ENCODE data around the gene CCDC88C.

CCDC88C gene

DNA sequence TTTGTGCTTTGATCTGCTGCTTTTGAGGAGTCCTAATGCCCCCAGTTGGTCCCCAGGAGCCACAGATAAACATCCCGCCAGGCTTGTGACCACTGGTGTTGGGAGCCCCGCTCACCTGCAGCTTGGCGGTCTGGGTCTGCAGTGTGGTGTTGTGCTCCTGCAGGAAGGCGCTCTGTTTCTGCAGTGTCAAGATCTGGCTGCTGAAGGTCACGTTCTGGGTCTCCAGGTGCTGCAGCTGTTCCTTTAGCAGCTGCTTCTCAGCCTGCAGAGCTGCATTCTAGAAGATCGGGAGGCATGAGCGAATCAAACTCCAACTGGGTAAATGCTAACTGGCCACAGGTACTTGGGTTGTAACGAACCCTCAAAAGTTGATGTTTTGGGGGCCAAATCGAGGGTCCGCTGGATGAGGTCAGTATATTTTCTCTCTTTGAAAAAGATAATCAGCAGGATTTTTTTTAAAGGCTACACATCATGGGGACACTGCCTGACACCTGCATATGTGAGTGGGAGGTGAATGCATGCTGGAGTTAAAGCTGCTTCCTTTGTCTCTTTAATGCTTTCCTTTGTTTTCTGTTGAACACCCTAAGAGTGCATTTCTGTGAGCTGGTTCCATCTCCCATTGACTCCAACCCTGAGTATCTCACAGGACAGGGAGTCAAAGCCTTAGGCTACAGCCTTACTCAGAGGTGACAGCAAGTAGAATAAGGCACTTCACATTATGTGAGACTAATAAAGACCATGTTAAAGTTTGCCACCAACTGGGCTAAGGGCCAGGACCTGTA is 111.8 kb downstream of the CCDC88C start:
- Histone ChIP-seq H3K27me3 (ENCODE audit: control insufficient read depth in 5 of 5, insufficient read depth in 4 of 5, low read length in 5 of 5) (no peaks in the 10 kb centered on the region), H3K36me3 (ENCODE audit: control insufficient read depth in 5 of 5, insufficient read depth in 5 of 5, low read length in 5 of 5) (peaks cover 0 to 52% (median 48%) of the 10 kb centered on the region in 5 donors), H3K9ac (ENCODE audit: low read length in 5 of 5) (no peak overlapping the region), H3K27ac (ENCODE audit: low read depth, low read length) (no peak overlapping the region), H3K4me1 (ENCODE audit: control insufficient read depth in 5 of 5, insufficient read depth in 5 of 5, low read length in 5 of 5) (peaks cover 0 to 20% (median 3%) of the 10 kb centered on the region in 5 donors), H3K9me3 (ENCODE audit: control insufficient read depth in 5 of 5, low read length in 5 of 5) (no peaks in the 10 kb centered on the region), H3K4me3 (ENCODE audit: low read depth in 1 of 5, low read length in 5 of 5) (no peak overlapping the region)

DNA sequence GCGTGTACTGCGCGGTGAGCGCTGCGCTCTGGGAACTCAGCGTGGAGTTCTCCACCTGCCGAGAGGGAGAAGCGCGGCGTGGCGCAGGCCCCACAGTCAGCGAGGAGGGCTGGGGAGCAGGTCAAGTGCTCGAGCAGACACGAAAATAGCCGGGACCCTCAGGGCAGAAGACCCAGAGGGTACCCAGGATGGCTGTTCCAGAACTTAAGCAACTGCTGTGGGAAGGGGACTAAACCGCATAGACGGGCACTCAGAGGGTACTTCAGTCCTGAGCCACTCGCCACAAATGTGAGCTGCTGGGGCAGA is 113.7 kb downstream of the CCDC88C start:
- peaks cover 0 to 59% (median 54%) of the 10 kb centered on the region in 5 donors for H3K36me3 ChIP-seq (ENCODE audit: control insufficient read depth in 5 of 5, insufficient read depth in 5 of 5, low read length in 5 of 5)
- H3K4me1 ChIP-seq (ENCODE audit: control insufficient read depth in 5 of 5, insufficient read depth in 5 of 5, low read length in 5 of 5): peaks cover 0 to 20% (median 3%) of the 10 kb centered on the region in 5 donors
- no peaks in the 10 kb centered on the region for H3K27me3 ChIP-seq (ENCODE audit: control insufficient read depth in 5 of 5, insufficient read depth in 4 of 5, low read length in 5 of 5)
- H3K9ac ChIP-seq (ENCODE audit: low read length in 5 of 5): no peak overlapping the region
- H3K27ac ChIP-seq (ENCODE audit: low read depth, low read length): no peak overlapping the region
- no peak overlapping the region for H3K4me3 ChIP-seq (ENCODE audit: low read depth in 1 of 5, low read length in 5 of 5)
- no peaks in the 10 kb centered on the region for H3K9me3 ChIP-seq (ENCODE audit: control insufficient read depth in 5 of 5, low read length in 5 of 5)

DNA sequence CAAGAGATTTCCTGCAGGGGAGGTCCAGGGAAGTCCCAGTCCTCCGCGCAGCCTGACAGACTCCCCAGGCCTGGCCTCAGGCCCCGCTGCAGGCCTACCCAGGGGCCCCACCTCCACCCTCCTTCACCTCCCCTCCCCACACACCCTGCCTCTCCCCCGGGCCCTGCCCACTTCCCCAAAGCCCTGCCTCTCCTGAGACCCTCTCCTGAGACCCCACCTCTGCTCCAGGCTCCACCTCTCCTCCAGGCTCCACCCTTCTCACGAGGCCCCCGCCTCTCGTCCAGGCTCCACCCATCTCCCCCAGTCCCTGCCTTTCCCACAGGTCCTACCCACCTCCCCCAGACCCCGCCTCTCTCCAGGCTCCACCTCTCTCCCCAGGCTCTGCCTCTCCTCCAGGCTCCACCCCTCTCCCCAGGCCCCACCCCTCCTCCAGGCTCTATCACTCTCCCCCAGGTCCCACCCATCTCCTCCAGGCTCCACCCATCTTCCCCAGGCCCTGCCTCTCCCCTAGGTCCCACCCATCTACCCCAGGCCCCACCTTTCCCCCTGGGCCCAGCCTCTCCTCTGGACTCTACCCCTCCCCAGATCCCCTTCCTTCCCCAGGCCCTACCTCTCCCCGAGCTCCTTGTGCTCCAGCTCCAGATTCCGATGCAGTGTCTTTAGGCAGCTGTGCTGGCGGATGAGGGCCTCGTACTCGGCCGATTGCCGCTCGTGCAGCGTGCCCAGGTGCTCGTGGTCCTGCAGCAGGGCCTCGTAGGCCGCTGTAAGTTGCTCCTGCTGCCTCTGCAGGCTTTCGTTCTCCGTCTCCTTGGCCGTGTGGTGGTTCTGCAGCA is 114.3 kb downstream of the CCDC88C start:
- H3K27ac ChIP-seq (ENCODE audit: low read depth, low read length): no peak overlapping the region
- H3K36me3 ChIP-seq (ENCODE audit: control insufficient read depth in 5 of 5, insufficient read depth in 5 of 5, low read length in 5 of 5): peaks cover 0 to 58% (median 53%) of the 10 kb centered on the region in 5 donors
- no peak overlapping the region for H3K9ac ChIP-seq (ENCODE audit: low read length in 5 of 5)
- H3K27me3 ChIP-seq (ENCODE audit: control insufficient read depth in 5 of 5, insufficient read depth in 4 of 5, low read length in 5 of 5): no peaks in the 10 kb centered on the region
- no peak overlapping the region for H3K4me3 ChIP-seq (ENCODE audit: low read depth in 1 of 5, low read length in 5 of 5)
- H3K9me3 ChIP-seq (ENCODE audit: control insufficient read depth in 5 of 5, low read length in 5 of 5): no peaks in the 10 kb centered on the region
- peaks cover 0 to 20% (median 3%) of the 10 kb centered on the region in 5 donors for H3K4me1 ChIP-seq (ENCODE audit: control insufficient read depth in 5 of 5, insufficient read depth in 5 of 5, low read length in 5 of 5)

DNA sequence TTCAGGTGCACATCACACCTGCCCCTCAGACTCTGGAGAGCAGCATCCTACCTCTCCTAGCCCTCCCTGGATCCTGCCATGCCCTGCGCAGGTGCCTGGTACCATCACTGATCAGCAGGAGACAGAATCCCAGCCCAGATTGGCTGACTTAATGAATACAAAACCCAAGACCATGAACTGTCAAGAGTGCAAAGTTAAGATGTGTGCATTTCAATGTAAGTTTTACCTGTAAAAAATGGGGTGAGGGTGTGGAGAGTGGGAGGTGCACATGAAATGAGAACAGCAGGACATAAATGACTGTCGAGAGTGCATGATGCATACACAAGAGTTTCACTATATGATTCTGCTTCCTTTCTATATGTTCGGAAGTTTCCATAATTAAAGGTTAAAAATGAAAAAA is 115.2 kb downstream of the CCDC88C start:
- no peaks in the 10 kb centered on the region for H3K27me3 ChIP-seq (ENCODE audit: control insufficient read depth in 5 of 5, insufficient read depth in 4 of 5, low read length in 5 of 5)
- H3K27ac ChIP-seq (ENCODE audit: low read depth, low read length): no peak overlapping the region
- no peaks in the 10 kb centered on the region for H3K9me3 ChIP-seq (ENCODE audit: control insufficient read depth in 5 of 5, low read length in 5 of 5)
- peaks cover 0 to 51% (median 45%) of the 10 kb centered on the region in 5 donors for H3K36me3 ChIP-seq (ENCODE audit: control insufficient read depth in 5 of 5, insufficient read depth in 5 of 5, low read length in 5 of 5)
- H3K4me3 ChIP-seq (ENCODE audit: low read depth in 1 of 5, low read length in 5 of 5): no peak overlapping the region
- peaks cover 0 to 20% (median 3%) of the 10 kb centered on the region in 5 donors for H3K4me1 ChIP-seq (ENCODE audit: control insufficient read depth in 5 of 5, insufficient read depth in 5 of 5, low read length in 5 of 5)
- H3K9ac ChIP-seq (ENCODE audit: low read length in 5 of 5): no peak overlapping the region

DNA sequence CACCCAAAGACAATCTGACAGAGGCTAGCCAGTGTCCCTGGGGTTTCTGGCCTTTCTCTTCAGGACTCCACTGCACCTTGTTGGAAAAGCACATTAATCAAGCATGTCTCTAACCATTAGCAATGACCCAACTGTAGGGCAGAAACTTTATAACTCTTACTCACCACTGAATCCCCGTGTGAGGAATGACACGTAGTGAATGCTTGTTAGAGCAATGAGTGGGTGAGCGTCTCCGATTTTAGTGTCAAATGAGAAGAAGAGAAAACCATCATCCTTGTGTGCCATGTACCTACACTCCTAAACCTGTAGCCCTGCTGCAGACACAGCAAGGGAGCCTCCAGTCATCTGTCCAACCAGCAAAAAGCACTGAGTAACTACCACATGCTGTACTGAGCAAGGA is 116.7 kb downstream of the CCDC88C start:
- Histone ChIP-seq H3K4me3 (ENCODE audit: low read depth in 1 of 5, low read length in 5 of 5) (no peak overlapping the region), H3K4me1 (ENCODE audit: control insufficient read depth in 5 of 5, insufficient read depth in 5 of 5, low read length in 5 of 5) (peaks cover 0 to 20% (median 3%) of the 10 kb centered on the region in 5 donors), H3K36me3 (ENCODE audit: control insufficient read depth in 5 of 5, insufficient read depth in 5 of 5, low read length in 5 of 5) (peaks cover 0 to 51% (median 45%) of the 10 kb centered on the region in 5 donors), H3K27me3 (ENCODE audit: control insufficient read depth in 5 of 5, insufficient read depth in 4 of 5, low read length in 5 of 5) (no peaks in the 10 kb centered on the region), H3K9me3 (ENCODE audit: control insufficient read depth in 5 of 5, low read length in 5 of 5) (no peaks in the 10 kb centered on the region), H3K27ac (ENCODE audit: low read depth, low read length) (no peak overlapping the region), H3K9ac (ENCODE audit: low read length in 5 of 5) (no peak overlapping the region)

DNA sequence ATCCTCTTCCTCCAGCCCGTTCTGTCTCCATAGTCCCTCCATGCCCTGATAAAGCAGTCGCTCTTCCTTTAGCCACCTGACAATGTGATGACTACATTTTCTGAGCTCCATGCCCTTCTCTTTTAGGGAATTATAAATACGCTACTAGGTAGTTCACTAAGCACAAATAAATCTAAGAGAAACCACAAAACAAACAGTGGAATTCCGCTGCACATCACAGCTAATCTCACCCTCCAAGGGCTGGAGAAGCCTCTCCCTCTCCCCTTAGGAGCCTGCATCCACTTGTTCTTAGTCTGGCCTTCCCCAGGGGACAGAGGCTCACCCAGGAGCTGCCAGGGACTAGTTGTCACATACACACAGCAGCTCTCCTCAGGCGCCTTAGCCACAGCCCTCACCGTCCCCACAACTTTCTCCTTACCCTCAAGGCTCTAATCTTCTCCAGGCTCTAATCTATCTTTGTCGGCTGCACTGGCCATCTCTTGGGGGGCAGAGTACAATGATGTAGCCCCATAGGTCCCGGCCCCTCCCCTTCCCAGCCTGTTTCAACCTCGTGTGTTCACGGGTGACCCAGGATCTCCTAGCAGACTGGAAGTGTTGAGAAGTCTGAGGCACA is 117.2 kb downstream of the CCDC88C start:
- peak overlapping the region in 1 of 5 donors; percentile 26 for H3K9ac ChIP-seq (ENCODE audit: low read length in 5 of 5)
- peaks cover 0 to 51% (median 46%) of the 10 kb centered on the region in 5 donors for H3K36me3 ChIP-seq (ENCODE audit: control insufficient read depth in 5 of 5, insufficient read depth in 5 of 5, low read length in 5 of 5)
- peaks cover 0 to 20% (median 3%) of the 10 kb centered on the region in 5 donors for H3K4me1 ChIP-seq (ENCODE audit: control insufficient read depth in 5 of 5, insufficient read depth in 5 of 5, low read length in 5 of 5)
- no peaks in the 10 kb centered on the region for H3K9me3 ChIP-seq (ENCODE audit: control insufficient read depth in 5 of 5, low read length in 5 of 5)
- H3K4me3 ChIP-seq (ENCODE audit: low read depth in 1 of 5, low read length in 5 of 5): no peak overlapping the region
- H3K27me3 ChIP-seq (ENCODE audit: control insufficient read depth in 5 of 5, insufficient read depth in 4 of 5, low read length in 5 of 5): no peaks in the 10 kb centered on the region
- no peak overlapping the region for H3K27ac ChIP-seq (ENCODE audit: low read depth, low read length)

DNA sequence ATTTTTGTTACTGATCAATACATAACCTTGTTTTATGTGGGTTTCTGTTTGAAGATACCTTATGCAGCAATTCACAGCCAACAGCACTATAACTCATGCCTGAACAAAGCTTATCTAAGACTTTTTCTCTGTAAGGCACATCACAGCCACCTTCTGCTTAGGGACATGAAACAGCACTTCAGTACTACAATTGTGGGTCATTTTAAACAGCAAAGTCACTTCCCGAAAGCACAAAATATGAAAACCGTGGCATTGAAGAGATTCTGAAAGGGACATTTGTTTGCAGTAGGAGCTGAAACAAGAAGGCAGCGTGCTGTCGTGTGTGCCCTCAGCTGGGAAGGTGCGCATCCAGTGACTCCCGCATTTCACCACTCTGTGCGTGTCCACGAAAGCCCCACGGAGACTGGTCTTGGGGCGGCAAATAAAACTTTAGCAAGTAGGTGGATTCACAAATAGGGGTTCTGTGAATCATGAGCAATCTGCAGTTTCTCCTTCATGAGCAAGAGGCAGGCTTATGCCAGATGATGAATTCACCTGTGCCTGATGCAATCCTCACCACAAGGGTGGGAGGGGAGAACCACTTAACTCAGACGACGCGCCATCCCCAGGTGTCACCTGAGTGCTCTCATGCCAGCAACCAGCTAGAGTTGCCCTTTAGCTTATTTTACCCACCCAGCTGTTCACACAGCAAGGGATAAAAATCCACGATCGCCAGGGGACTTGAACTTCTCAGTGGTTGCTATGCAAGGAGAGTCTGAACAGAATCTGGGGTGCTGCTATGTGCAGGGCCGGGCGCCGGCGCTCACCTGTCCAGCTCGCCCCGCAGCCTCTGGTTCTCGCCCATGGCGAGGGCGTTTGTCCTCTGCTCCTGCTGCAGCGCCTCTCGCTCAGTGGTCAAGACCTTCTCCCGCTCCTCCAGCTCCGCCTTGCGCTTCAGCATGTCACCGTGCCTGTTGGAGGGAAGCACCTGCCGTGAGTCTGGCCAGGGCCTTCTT is 118.2 kb downstream of the CCDC88C start:
- H3K36me3 ChIP-seq (ENCODE audit: control insufficient read depth in 5 of 5, insufficient read depth in 5 of 5, low read length in 5 of 5): peaks cover 0 to 54% (median 45%) of the 10 kb centered on the region in 5 donors
- no peak overlapping the region for H3K4me3 ChIP-seq (ENCODE audit: low read depth in 1 of 5, low read length in 5 of 5)
- no peaks in the 10 kb centered on the region for H3K27me3 ChIP-seq (ENCODE audit: control insufficient read depth in 5 of 5, insufficient read depth in 4 of 5, low read length in 5 of 5)
- no peak overlapping the region for H3K27ac ChIP-seq (ENCODE audit: low read depth, low read length)
- H3K9ac ChIP-seq (ENCODE audit: low read length in 5 of 5): no peak overlapping the region
- peaks cover 0 to 20% (median 3%) of the 10 kb centered on the region in 5 donors for H3K4me1 ChIP-seq (ENCODE audit: control insufficient read depth in 5 of 5, insufficient read depth in 5 of 5, low read length in 5 of 5)
- no peaks in the 10 kb centered on the region for H3K9me3 ChIP-seq (ENCODE audit: control insufficient read depth in 5 of 5, low read length in 5 of 5)

DNA sequence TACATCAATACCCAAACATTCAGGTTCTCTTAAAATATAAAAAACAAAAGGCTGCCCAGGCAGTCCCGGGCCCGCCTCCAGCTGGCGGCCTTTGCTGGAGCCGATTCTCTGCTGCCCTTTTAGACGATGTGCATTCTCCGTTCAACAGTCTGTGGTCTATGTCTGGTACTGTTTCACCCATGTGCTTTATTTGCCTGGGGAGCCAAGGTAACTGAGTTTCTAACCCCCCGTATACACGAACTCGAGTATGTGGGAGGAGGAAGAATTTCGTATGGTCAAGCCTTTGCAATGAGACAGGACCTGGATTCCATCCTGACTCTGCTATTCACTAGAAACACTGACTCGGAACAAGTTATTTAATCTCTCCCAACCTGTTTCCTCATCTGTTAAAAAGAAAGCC is 119.0 kb downstream of the CCDC88C start:
- Histone ChIP-seq H3K9ac (ENCODE audit: low read length in 5 of 5) (no peak overlapping the region), H3K9me3 (ENCODE audit: control insufficient read depth in 5 of 5, low read length in 5 of 5) (no peaks in the 10 kb centered on the region), H3K27me3 (ENCODE audit: control insufficient read depth in 5 of 5, insufficient read depth in 4 of 5, low read length in 5 of 5) (no peaks in the 10 kb centered on the region), H3K36me3 (ENCODE audit: control insufficient read depth in 5 of 5, insufficient read depth in 5 of 5, low read length in 5 of 5) (peaks cover 0 to 62% (median 50%) of the 10 kb centered on the region in 5 donors), H3K27ac (ENCODE audit: low read depth, low read length) (no peak overlapping the region), H3K4me1 (ENCODE audit: control insufficient read depth in 5 of 5, insufficient read depth in 5 of 5, low read length in 5 of 5) (peaks cover 0 to 15% (median 1%) of the 10 kb centered on the region in 5 donors), H3K4me3 (ENCODE audit: low read depth in 1 of 5, low read length in 5 of 5) (no peak overlapping the region)

DNA sequence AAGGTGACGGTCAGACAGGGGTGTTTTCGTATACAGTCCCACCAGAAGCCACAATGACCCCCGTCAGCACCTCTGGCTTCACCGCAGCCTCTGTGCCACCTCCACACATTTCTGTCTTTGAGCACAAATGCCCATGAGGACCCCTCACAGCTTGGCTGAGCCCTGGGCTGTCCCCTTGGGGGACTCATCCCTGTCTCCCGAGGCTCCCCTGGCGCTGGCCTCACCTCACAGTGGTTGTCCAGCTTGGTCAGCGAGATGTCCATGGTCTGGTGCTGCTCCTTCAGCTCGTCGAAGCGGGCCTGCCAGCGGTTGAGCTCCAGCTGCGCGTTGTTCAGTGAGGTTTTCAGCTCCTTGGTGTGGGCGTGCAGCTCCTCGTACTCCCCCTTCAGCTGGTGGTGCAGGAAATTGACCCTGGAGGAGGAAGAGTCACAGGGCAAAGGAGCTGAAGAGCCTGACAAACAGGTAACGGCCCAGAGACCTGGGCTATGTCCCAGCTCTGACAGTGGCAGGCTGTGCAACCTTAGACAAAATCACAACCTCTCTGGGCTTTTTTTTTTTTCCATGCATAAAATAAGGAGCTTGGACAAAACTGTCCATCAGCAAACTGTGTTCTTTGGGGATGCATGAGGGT is 120.4 kb downstream of the CCDC88C start:
- no peaks in the 10 kb centered on the region for H3K27me3 ChIP-seq (ENCODE audit: control insufficient read depth in 5 of 5, insufficient read depth in 4 of 5, low read length in 5 of 5)
- H3K9ac ChIP-seq (ENCODE audit: low read length in 5 of 5): no peak overlapping the region
- peaks cover 0 to 72% (median 51%) of the 10 kb centered on the region in 5 donors for H3K36me3 ChIP-seq (ENCODE audit: control insufficient read depth in 5 of 5, insufficient read depth in 5 of 5, low read length in 5 of 5)

More for the DNA sequence above, 120.4 kb downstream of the CCDC88C start:
- H3K27ac ChIP-seq (ENCODE audit: low read depth, low read length): no peak overlapping the region
- H3K4me1 ChIP-seq (ENCODE audit: control insufficient read depth in 5 of 5, insufficient read depth in 5 of 5, low read length in 5 of 5): peaks cover 0 to 3% (median 0%) of the 10 kb centered on the region in 5 donors
- H3K9me3 ChIP-seq (ENCODE audit: control insufficient read depth in 5 of 5, low read length in 5 of 5): no peaks in the 10 kb centered on the region
- H3K4me3 ChIP-seq (ENCODE audit: low read depth in 1 of 5, low read length in 5 of 5): no peak overlapping the region

Measured in subcutaneous abdominal adipose tissue (tissue), 5 donors.